ENCODE data around the gene CLIC6.

GRCh38 chr21:34626131-34626530, 42.7 kb upstream of the CLIC6 start:
- TF ChIP-seq CTCF (IDR thresholded peaks at IDR 0.05) (no peak), POLR2A (IDR thresholded peaks at IDR 0.05) (no peak)
